Skin epidermis (tissue), 12 donors: ENCODE data around the gene FITM2.
"Not testable (repeated sequence)": the region's sequence is repeated elsewhere in the genome, so short reads cannot be mapped to it uniquely, and the experiment has no call there.

Experiments
- H3K27ac ChIP-seq, 21 experiments: fragments of 200-600 bp; sonication (generic) in 11 of 21; one replicate each; pipeline ENCODE4 v1.5.0; 2020; ENCODE audit warnings: mild to moderate bottlenecking in 3 of 21, inconsistent platforms in 2 of 21, moderate library complexity in 2 of 21
- H3K4me3 ChIP-seq, 7 experiments: fragments of 200-600 bp; sonication (generic) in 2 of 7; one replicate each; pipeline ENCODE4 v1.5.0; 2020; ENCODE audit warnings: inconsistent platforms in 2 of 7, mild to moderate bottlenecking in 2 of 7, moderate library complexity in 1 of 7

Gene FITM2

DNA sequence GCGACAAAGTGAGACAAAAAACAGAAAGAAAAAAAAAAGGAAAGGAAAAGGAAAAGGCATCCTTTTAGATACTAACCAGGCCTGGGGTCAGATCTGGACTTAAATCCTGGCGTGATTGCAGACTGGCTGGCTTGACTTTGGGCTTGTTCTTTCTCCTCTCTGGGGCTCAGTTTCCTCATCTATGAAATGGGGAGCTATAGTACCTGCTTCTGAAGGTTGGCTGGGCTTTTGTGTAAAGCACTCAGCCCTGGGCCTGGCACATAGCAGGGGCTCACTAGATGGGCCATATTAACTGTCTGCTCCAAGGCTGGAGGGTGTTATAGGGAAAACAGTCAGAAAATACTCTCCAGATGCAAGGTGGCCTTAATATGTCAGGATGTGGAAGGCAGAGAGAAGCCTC is 24.7 kb upstream of the FITM2 start:
- Histone ChIP-seq H3K4me3 (no peak overlapping the region), H3K27ac (no peak overlapping the region)

DNA sequence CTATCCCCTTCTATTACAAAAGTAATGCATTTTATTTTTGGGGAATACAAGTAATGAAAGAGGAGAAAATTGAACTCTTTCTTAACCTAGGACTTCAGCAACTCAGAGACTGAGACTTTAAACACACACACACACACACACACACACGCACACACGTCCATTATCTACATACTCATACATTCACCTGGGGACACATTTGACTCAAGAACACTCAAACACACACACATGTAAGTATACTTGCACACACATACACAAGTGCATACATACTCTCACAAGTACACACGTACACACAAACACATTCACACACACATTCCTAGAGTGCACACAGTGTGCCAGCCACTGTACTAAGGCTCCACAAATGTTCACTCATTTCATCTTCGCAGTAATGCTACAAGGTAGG is 23.7 kb upstream of the FITM2 start:
- Histone ChIP-seq H3K27ac (no peak overlapping the region), H3K4me3 (no peak overlapping the region)

DNA sequence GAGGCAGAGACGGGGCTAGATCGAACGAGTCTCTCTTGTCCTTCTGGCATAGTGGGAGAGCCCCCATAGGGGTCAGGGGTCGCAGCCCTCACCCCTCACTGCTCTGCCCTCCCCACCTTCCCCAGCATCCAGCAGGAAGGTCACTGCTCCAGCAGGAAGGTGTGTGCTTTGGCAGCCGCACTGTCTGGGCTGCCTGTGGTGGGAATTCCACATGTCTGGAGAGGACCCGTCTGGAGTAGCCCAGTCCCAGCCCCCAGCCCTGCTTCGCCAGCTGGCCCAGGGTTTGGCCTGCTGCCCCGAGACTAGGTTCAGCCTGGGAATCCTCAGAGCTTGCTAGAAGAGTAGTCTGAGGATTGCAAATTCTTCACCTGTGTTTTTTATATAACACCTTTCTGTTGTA is 23.3 kb upstream of the FITM2 start:
- Histone ChIP-seq H3K4me3 (no peak overlapping the region), H3K27ac (no peak overlapping the region)

DNA sequence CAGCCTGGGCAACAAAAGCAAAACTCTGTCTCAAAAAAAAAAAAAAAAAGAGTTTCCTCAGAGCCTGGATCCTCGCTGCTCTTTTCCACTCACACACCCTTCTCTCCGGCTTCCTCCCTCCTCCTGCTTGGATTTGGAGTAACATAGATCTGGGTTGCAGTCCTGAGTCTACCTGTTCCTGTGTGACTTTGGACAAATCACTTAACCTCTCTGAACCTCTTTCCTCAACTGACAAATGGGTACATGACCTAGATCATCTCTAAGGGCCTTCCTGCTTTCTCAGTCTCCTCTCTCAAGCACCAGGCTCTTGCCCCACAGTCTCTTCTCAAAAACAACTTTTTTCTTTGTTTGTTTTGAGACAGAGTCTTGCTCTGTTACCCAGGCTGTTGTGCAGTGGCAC is 20.2 kb upstream of the FITM2 start:
- Histone ChIP-seq H3K27ac (no peak overlapping the region), H3K4me3 (no peak overlapping the region)

DNA sequence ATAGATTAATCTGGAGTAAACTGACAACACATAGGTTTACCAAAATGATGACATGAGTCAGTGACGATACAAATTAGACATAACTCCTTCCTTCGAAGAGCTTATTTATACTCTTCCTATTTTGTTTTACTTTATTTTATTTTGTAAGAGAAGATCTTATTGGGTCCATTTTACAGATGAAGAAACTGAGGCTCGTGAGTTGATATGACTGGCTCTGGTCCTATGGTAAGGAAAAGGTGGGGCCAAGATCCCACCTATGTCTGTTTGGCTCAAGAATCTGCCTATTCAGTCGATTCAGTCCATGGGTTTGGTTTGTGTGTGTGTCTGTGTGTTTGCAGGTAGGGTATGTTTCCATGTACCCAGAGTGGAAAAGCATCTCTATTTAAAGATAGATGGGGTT is 17.4 kb upstream of the FITM2 start:
- H3K27ac ChIP-seq: no peak overlapping the region
- no peak overlapping the region for H3K4me3 ChIP-seq

DNA sequence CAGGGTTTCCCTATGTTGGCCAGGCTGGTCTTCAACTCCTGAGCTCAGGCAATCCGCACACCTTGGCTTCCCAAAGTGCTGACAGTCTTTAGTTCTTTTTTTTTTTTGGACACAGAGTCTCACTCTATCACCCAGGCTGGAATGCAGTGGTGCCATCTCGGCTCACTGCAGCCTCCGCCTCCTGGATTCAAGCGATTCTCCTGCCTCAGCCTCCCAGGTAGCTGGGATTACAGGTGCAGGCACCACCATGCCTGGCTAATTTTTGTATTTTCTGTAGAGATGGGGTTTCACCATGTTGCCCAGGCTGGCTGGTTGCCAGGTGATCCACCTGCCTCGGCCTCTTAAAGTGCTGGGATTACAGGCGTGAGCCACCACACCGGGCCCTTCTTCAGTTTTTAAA is 16.7 kb upstream of the FITM2 start:
- not testable (repeated sequence) for H3K27ac ChIP-seq

DNA sequence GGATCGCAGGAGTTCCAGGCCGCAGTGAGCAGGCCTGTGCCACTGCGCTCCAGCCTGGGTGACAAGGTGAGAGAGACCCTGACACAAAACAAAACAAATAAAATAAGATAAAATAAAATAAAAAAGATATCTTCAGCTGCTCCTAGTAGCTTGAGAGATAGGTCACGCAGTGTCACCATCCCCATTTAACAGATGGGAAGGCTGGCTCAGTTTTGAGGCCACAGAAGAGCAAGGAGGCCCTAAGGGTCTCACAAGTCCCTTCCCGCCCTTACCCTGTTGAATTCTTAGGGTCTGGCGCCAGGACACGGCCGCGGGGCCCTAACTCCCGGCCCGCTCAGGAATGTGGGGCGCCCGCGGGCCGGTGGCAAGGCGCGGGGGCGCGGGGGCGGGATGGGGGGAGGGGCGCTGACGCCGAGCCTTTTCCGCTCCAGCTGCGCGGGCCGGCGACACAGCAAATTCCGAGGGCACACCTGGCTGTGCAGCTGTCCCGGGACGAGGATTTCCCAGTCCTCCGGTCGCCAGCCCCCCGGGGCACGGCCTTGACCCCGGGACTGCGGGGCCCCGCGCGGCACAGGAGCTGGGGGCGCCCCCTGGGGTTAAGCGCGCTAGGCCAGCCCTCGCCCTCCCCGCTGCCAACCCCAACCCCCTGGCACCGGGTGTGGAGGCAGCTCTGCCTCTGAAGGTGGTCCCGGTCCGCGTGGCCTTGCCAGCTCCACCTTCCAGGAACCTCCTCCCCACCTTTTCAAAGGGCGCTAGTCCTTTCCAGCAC is 15.6 kb upstream of the FITM2 start:
- Histone ChIP-seq H3K27ac (peak overlapping the region in 3 of 21 experiments; percentile 12 to 44 (median 14)), H3K4me3 (peak overlapping the region in 6 of 7 experiments; percentile 17 to 38 (median 22))

More for the DNA sequence above, 16.7 kb upstream of the FITM2 start:
- H3K4me3 ChIP-seq: not testable (repeated sequence)

DNA sequence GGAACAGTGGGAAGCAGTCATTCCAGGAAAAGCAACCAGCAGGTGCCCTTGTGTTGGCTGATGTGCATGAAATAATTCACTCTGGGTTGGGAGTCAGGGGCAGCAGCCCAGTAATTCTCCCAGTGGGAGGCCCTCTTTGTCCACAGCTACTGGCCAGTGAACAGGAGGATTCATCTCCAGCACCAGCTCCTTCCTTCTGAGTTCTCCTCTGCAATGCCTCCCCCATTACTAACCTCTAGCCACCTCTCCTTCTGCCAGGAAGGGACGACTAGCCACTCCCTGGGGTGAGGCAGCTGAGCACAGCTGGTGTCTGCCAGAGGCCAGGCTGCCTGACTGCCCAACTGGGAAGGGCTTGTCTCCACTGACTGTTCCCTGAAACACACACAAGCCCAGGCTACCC is 13.3 kb upstream of the FITM2 start:
- H3K4me3 ChIP-seq: no peak overlapping the region
- no peak overlapping the region for H3K27ac ChIP-seq

DNA sequence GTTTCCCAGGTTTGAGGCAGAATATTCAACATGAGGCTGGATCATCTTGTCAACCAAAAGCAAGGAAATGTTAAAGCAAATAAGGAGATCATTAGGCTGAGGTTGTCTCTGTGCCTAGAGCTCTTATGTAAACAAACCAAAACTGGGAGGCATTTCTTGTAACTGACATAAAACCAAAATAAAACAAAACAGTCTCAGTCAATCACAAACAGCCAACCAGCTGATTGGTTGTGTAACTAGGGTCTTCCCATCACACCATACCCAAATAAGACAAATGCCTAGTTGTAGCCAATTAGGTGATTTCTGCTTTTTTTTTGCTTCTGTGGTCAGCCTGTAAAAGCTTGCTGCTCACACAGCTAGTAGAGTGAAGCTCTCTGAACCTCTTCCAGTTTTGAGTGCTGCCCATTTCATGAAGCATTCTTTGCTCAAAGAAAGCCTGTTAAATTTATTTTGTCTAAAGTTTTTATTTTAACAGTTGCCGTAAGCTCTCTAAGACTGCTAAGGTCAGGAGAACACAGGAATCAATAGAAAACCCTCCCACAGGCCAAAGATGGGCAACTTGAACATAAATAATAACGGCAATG is 8.9 kb upstream of the FITM2 start:
- Histone ChIP-seq H3K4me3 (no peak overlapping the region), H3K27ac (no peak overlapping the region)

DNA sequence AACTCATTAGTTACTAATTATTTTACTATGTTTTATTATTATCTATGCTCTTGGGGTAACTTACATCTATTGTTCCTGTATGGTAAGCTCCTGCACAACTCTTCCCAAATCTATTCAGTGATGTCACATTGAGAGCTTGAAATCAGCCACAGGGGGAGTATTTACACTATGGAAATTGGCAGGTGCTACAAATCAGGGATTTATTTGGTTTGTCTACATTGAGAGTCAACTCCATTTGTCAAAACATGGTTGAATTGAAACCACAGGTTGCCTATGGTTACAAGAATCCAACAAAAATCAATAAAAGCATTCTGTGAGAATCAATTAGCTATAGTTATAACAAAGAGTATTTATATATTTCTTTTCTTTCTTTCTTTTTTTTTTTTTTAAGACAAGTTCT is 3.9 kb upstream of the FITM2 start:
- H3K27ac ChIP-seq: no peak overlapping the region

DNA sequence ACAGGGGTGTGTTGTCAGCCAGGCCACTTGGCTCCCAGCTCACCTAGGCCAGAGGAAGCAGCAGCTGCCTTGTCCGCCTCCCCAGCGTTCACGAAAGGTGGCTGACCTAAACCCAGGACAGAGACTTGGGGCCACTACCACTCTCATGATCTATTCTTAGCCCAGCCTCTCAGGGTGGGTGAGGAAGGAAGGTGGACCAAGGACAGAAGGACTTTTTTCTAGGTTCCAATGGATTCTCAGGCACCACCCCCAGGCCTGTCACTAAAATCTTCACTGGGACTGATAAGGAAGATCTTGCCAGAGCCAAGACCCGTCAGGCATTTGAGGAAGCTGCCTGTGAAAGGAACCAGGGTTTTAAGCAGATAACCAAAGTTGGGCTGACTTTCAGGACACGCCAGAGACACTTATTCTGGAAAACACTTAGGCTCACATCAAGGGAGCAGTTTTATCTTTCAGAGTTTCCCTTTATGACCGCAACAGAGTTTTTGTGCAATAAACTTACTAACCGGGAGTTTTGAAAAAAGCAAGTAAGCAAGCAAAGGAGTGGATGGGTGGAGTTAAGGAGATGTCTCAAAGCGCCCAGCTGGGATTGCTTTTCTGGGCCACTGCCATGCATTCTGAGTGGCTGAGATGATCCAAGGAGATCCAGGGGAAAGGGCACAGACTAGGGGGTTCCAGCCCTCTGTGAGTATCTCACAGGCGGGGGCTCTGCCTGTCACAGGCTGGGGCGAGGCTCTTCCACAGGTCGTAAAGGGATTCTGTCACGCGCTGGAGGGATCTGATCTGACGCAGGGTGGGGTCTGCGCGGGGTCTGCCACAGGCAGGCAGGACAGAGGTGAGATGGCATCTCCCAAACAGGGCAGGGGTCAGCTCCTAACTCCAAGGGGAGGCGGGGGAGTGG is 989 bp downstream of the FITM2 start:
- peak overlapping the region; percentile 59 to 86 (median 72) for H3K4me3 ChIP-seq
- H3K27ac ChIP-seq: peak overlapping the region; percentile 28 to 91 (median 78)

More for the DNA sequence above, 3.9 kb upstream of the FITM2 start:
- H3K4me3 ChIP-seq: no peak overlapping the region

DNA sequence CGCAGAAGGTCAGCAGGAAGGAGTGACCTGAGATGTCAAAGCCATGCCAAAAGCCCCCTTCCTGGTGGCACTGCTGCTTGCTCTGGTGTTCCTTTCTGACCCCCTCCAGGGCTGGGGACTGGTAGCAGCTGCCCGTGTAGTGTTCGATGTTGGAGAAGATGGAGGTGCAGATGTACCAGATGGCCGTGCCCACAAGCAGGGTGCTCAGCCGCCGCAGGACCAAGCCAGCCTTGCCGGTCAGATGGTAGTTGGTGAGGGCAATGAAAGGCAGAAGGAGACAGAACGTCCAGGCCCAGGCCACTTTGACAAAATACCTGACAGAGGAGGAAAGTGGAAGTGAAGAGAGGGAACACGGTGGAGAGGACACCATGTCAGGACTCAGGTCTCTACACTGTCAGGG is 4.1 kb downstream of the FITM2 start:
- no peak overlapping the region for H3K4me3 ChIP-seq

DNA sequence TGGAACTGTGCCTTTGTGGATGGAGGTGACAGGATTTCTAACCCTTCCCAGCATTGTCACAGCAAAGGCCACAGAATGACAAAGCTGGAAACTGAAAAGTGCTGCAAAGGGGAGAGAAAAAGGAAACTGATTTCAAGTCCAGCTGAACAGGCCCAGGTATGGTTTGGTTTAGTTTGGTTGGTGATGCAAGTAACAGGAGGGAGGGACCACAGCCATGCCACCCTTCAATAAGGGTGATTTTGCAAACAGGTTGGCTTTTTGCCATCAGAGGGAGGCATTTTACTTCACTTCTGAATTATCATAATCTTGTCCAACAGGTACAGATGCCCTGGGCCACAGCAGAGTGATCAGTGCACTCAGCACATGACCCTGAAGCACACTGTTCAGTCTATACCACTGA is 6.6 kb downstream of the FITM2 start:
- Histone ChIP-seq H3K4me3 (no peak overlapping the region), H3K27ac (no peak overlapping the region)

More for the DNA sequence above, 4.1 kb downstream of the FITM2 start:
- H3K27ac ChIP-seq: no peak overlapping the region

DNA sequence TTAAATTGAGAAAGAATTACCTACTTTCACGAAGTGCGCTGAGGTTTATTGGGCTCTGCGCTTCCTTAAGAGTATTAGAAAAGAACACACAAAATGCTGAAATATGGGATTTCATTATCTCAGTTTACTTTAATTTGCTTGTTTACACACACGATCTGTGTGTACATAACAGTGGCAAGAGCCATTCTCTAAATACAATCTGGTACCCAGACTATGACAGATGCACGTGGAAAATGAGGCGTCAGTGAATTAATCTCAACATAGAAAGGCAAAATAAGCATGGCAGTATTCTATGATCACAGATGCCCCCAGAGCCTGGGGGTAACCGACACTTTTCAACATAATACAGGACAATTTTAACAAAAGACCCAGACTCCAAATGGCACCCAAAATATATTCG is 8.3 kb downstream of the FITM2 start:
- Histone ChIP-seq H3K27ac (no peak overlapping the region), H3K4me3 (no peak overlapping the region)

DNA sequence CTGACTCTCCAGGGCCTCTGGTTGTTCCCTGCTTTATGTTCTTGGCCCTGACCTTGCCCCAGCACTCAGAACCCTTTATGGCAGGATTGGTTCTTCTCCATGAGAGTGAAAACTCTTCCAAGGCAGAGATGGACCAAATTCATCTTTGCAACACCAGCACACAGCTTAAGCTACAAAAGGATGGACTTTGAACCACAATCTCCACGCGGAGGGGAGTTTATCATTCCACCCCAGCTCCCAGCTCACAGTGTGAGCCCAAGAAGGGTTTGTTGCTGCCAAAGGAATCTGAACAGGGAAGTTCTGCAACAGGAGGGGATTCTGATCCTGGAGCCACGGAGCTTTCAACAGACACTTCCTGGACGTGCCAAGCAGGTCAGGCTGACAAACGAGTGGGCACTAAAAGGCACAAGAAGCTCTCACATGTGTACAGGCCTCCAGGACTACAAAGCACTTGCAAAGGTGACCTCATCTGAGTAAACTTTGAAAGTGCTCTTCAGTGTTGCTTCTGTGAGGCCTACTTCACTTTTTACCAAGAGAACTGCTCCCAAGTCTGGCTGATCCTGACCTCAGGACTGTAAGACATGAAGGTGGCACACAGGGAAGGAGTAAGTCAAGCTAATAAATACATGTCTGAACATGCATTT is 8.9 kb downstream of the FITM2 start:
- Histone ChIP-seq H3K27ac (peak overlapping the region in 1 of 21 experiments; percentile 36), H3K4me3 (no peak overlapping the region)

DNA sequence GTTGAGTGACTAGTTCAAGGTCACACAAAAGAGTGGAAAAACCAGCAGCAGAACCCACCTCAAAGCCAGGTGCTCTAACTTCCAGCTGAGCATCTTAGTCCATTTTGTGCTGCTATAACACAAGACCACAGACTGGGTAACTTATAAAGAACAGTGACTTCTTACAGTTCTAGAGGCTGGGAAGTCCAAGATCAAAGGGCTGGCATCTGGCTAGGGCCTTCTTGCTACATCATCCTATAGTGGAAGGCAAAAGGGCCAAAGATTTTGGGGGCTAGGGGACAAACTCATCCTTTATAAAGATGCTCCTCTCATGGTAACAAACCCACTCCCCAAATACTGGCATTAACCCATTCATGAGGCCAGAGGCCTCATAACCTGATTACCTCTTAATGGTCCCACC is 9.7 kb downstream of the FITM2 start:
- Histone ChIP-seq H3K27ac (no peak overlapping the region), H3K4me3 (no peak overlapping the region)

DNA sequence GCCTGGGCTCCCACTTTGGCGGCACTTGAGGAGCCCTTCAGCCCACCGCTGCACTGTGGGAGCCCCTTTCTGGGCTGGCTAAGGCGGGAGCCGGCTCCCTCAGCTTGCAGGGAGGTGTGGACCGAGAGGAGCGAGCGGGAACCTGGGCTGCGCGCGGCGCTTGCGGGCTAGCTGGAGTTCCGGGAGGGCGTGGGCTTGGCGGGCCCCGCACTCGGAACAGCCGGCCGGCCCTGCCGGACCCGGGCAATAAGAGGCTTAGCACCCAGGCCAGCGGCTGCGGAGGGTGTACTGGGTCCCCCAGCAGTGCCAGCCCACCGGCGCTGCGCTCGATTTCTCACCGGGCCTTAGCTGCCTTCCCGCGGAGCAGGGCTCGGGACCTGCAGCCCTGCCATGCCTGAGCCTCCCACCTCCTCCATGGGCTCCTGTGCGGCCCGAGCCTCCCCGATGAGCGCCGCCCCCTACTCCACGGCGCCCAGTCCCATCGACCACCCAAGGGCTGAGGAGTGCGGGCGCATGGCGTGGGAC is 11.9 kb downstream of the FITM2 start:
- H3K4me3 ChIP-seq, H3K27ac ChIP-seq: not testable (repeated sequence)

DNA sequence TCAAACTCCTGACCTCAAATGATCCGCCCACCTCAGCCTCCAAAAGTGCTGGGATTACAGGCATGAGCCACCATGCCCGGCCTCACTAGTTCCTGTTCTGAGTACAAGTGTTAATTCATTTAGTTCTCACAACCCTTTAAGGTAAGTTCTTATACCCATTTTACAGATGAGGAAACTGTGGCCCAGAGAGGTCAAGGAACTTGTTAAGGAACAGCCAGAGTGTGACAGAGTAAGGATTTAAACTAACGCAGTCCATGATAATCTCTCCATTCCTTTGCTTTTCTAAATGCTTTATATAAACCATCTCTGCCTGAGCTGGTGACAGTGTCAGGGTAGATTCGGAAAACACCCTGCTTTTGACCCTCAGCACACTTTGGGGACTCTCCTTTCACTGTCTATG is 13.3 kb downstream of the FITM2 start:
- Histone ChIP-seq H3K4me3 (no peak overlapping the region), H3K27ac (no peak overlapping the region)

DNA sequence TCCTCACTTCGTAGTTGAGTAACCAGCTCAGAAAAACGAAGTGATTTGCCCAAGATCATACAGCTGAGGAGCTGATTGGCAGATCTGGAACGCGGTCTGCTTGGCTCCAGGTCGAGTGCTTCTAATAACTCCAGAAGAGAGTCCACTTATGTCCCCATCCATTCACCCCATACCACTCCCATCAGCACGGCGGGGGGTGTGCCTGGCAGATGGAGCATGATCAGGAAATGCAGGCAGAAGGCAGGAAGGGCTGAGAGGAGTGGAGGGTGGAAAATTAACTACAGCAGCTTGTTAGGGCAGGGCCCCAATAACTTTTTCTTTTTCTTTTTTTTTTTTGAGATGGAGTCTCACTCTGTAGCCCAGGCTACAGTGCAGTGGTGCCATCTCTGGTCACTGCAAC is 15.0 kb downstream of the FITM2 start:
- Histone ChIP-seq H3K4me3 (no peak overlapping the region), H3K27ac (no peak overlapping the region)

DNA sequence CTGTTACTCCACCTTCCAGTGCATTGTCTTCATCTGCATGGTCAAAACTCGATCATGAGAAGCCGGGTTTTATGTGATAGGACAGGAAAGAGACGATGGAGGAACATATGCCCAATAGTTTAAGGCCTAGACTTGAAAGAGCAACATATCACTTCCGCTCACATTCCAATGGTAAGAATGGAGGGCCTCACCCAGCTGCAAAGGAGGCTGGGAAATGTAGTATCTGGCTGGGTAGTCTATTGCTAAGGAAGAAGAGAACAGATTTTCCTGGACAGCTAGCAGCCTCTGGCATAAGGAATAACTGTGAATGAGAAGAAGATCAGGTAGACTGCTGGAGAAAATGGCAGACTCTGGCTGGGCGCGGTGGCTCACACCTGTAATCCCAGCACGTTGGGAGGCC is 19.2 kb downstream of the FITM2 start:
- Histone ChIP-seq H3K4me3 (no peak overlapping the region), H3K27ac (no peak overlapping the region)
